ENCODE data around the gene TASP1.

Gene TASP1

DNA sequence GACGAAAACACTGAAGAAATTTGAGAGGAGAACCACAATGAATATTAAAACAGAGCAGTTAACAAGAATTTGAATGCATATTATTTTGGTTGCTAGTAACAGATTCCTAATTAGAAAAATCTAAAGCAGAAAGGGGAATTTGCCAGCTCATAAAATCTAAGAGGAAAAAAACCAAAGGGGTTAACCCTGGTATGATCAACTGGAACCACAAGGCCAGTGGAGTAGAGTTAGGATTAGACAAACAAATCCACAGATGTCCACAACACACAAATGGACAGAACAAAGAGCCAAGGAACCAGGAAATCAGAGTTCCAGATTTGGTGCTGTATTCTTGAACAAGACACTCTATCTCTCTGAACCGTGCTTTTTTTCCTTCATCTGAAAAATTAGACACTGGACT is 195.0 kb downstream of the TASP1 start:
- H3K27ac ChIP-seq (ENCODE audit: low read depth, low read length, severe bottlenecking), result no peak overlapping the region
- peaks cover 6% of the 10 kb centered on the region for H3K9me3 ChIP-seq (ENCODE audit: control insufficient read depth, low read length)
- no CpG with 5 or more reads among the region's 2 CpGs for WGBS, 2 experiments (ENCODE audit: insufficient coverage in 2 of 2)
- no peaks in the 10 kb centered on the region for H3K36me3 ChIP-seq (ENCODE audit: control insufficient read depth, insufficient read depth, low read length)
- H3K4me3 ChIP-seq (ENCODE audit: extremely low read depth, insufficient read depth, low read length, poor library complexity, severe bottlenecking), result no peak overlapping the region
- H3K4me1 ChIP-seq (ENCODE audit: control insufficient read depth, insufficient read depth, low read length, poor library complexity, severe bottlenecking), result no peaks in the 10 kb centered on the region

DNA sequence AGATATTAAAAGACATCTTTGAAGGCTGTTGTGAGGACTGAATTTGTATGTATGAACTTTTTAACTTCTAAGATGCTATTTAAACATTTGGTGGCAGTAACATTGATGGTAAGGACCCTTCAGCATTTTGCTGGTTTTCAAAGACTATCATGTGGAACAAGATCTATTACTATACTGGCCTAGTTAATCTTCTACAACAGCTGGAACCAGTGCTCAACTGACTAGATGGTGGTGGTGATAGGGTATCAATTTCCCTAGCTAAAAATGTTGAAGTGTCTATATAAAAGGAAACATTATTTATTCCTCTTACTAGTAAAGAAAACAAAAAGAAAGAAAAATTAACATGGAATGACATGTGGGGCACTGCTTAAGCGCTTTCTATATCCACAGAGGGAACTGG is 195.7 kb downstream of the TASP1 start:
- no CpG with 5 or more reads among the region's 1 CpG for WGBS, 2 experiments (ENCODE audit: insufficient coverage in 2 of 2)
- Histone ChIP-seq H3K27ac (ENCODE audit: low read depth, low read length, severe bottlenecking) (no peak overlapping the region), H3K9me3 (ENCODE audit: control insufficient read depth, low read length) (peaks cover 6% of the 10 kb centered on the region), H3K36me3 (ENCODE audit: control insufficient read depth, insufficient read depth, low read length) (no peaks in the 10 kb centered on the region), H3K4me1 (ENCODE audit: control insufficient read depth, insufficient read depth, low read length, poor library complexity, severe bottlenecking) (no peaks in the 10 kb centered on the region), H3K4me3 (ENCODE audit: extremely low read depth, insufficient read depth, low read length, poor library complexity, severe bottlenecking) (no peak overlapping the region)

DNA sequence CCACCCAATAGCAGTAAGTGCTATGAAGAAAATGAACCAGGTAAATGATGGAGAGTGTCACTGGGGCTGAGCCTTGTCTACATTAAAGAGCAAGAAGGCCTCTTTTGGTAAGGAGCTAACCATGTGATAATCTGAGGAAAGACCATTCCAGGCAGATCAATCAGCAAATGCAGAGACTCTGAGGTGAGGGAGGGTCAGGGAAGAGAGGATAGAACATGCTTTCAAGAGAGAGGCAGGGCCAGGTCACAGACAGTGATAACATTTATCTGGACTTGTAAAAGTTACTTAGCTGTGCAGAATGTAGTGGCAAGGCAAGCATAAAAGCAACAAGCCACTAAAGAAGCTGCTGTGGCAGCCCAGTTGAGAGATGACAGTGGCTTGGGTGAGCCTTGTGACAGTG is 197.3 kb downstream of the TASP1 start:
- H3K27ac ChIP-seq (ENCODE audit: low read depth, low read length, severe bottlenecking), result no peak overlapping the region
- no peaks in the 10 kb centered on the region for H3K4me1 ChIP-seq (ENCODE audit: control insufficient read depth, insufficient read depth, low read length, poor library complexity, severe bottlenecking)
- peaks cover 6% of the 10 kb centered on the region for H3K9me3 ChIP-seq (ENCODE audit: control insufficient read depth, low read length)
- H3K36me3 ChIP-seq (ENCODE audit: control insufficient read depth, insufficient read depth, low read length), result no peaks in the 10 kb centered on the region
- no peak overlapping the region for H3K4me3 ChIP-seq (ENCODE audit: extremely low read depth, insufficient read depth, low read length, poor library complexity, severe bottlenecking)

DNA sequence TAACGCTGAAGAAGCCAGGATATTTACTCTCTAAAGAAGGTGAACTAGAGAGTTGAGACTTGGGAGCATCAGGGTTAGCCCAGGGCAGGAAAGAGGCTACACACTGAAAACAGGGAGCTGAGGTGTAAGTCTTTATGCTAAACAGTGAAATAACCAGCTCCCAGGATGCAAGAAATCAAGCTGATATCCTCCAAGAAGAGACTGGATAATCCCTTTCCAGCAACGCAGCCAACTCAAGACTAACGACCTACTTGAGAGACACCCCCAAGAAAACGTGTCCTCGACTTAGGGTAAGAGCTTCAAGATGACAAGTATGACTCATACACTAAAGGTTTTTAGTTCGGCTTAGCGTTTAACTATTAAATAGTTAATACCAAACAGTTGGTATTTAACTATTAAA is 202.2 kb downstream of the TASP1 start:
- peaks cover 2% of the 10 kb centered on the region for H3K4me1 ChIP-seq (ENCODE audit: control insufficient read depth, insufficient read depth, low read length, poor library complexity, severe bottlenecking)
- H3K36me3 ChIP-seq (ENCODE audit: control insufficient read depth, insufficient read depth, low read length), result peaks cover 4% of the 10 kb centered on the region
- peaks cover 6% of the 10 kb centered on the region for H3K9me3 ChIP-seq (ENCODE audit: control insufficient read depth, low read length)
- no peak overlapping the region for H3K27ac ChIP-seq (ENCODE audit: low read depth, low read length, severe bottlenecking)
- 88 to 90% methylated on average over 3 to 5 of the region's 7 CpGs for WGBS, 2 experiments (ENCODE audit: insufficient coverage in 2 of 2)
- no peak overlapping the region for H3K4me3 ChIP-seq (ENCODE audit: extremely low read depth, insufficient read depth, low read length, poor library complexity, severe bottlenecking)

DNA sequence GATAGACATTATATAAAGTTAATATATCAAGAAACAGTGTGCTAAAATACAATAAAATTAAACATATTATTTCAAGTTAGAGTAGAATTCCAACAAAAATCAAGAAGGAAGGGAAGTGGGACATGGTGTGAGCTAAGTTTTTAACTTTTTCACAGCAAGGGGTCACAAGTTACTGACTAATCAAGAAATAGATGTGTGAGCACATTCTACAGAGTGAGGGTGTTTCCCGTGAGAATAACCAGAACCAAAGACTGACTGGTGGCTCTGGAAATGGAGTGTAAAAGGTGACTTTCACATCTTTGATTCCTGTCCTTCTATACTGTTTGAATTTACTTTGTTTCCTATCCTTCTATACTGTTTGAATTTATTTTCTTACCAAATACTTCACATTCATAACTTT is 206.6 kb downstream of the TASP1 start:
- H3K36me3 ChIP-seq (ENCODE audit: control insufficient read depth, insufficient read depth, low read length), result peaks cover 8% of the 10 kb centered on the region
- 63 to 88% methylated on average over 1 of the region's 1 CpG for WGBS, 2 experiments (ENCODE audit: insufficient coverage in 2 of 2)
- H3K27ac ChIP-seq (ENCODE audit: low read depth, low read length, severe bottlenecking), result no peak overlapping the region
- no peaks in the 10 kb centered on the region for H3K9me3 ChIP-seq (ENCODE audit: control insufficient read depth, low read length)
- H3K4me3 ChIP-seq (ENCODE audit: extremely low read depth, insufficient read depth, low read length, poor library complexity, severe bottlenecking), result no peak overlapping the region
- H3K4me1 ChIP-seq (ENCODE audit: control insufficient read depth, insufficient read depth, low read length, poor library complexity, severe bottlenecking), result peaks cover 2% of the 10 kb centered on the region

DNA sequence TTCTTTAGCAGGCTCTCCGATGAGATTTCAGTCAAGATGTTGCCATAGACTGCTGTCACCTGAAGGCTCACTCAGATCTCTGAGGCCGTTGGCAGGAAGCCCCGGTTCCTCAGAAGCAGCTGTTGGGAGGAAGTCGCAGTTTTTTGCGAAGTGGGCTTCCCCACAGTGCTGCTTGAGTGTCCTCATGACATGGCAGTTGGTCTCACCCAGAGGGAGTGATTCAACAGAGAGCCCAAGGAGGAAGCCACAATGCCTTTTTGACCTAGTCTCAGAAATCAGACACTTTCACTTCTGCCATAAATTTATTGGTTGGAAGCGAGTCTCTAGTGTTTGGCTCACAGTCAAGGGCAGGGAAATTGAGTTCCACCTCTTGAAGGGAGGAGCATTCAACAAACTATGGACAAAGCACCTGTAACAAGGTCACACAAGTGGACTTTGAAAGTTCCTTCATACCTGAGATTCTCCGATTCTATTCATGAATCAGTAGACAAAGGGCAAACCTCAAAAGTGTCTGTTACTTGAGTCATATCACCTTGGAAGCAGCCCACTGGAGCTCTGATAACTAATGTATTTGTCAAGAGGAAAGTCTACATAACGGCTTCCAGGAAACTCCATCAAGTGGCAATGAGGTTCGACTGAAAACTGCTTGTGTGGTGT is 208.3 kb downstream of the TASP1 start:
- Histone ChIP-seq H3K9me3 (ENCODE audit: control insufficient read depth, low read length) (no peaks in the 10 kb centered on the region), H3K4me1 (ENCODE audit: control insufficient read depth, insufficient read depth, low read length, poor library complexity, severe bottlenecking) (peaks cover 6% of the 10 kb centered on the region), H3K36me3 (ENCODE audit: control insufficient read depth, insufficient read depth, low read length) (peaks cover 8% of the 10 kb centered on the region), H3K27ac (ENCODE audit: low read depth, low read length, severe bottlenecking) (no peak overlapping the region), H3K4me3 (ENCODE audit: extremely low read depth, insufficient read depth, low read length, poor library complexity, severe bottlenecking) (no peak overlapping the region)
- 92 to 100% methylated on average over 8 of the region's 9 CpGs for WGBS, 2 experiments (ENCODE audit: insufficient coverage in 2 of 2)

DNA sequence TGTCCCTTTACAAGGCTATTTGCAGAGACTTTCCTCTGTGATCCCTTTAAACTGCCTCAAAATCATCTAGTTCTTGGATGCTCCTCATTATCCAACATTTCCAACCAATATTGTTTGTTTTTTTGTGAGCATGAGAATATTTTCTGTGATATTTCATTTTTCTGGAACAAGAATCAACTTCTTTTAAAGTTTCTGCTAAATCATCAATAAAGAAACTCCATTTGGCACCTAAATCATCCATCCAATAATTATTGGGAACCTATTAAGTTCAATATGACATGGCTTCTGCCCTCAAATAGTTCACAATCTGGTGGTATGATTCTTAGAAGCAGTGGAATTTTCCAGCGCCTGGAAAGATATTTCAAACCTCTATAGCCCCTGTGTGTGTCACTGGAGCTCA is 210.0 kb downstream of the TASP1 start:
- H3K36me3 ChIP-seq (ENCODE audit: control insufficient read depth, insufficient read depth, low read length), result peaks cover 8% of the 10 kb centered on the region
- no peaks in the 10 kb centered on the region for H3K9me3 ChIP-seq (ENCODE audit: control insufficient read depth, low read length)
- H3K27ac ChIP-seq (ENCODE audit: low read depth, low read length, severe bottlenecking), result no peak overlapping the region
- H3K4me1 ChIP-seq (ENCODE audit: control insufficient read depth, insufficient read depth, low read length, poor library complexity, severe bottlenecking), result peaks cover 4% of the 10 kb centered on the region
- no peak overlapping the region for H3K4me3 ChIP-seq (ENCODE audit: extremely low read depth, insufficient read depth, low read length, poor library complexity, severe bottlenecking)
- WGBS, 2 experiments (ENCODE audit: insufficient coverage in 2 of 2), result no CpG with 5 or more reads among the region's 1 CpG

DNA sequence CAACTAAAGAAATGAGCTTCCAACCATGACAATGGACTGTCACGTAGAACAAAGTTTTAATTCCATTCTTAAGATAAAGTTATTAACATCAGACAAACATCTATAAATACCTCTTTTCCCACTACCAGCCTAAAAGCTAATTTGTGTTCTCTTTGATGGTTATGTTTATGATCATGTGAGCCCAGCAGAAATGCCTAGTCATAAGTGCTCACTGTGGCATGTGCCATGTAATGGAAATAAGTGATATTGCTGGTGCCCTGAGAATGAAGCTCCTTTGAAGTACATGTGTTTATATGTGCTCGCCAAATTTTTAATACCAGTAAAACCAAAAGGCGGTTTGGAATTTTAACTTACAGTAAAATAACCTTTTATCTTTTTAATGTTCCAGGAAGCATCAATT is 211.9 kb downstream of the TASP1 start:
- no CpG with 5 or more reads among the region's 3 CpGs for WGBS, 2 experiments (ENCODE audit: insufficient coverage in 2 of 2)

DNA sequence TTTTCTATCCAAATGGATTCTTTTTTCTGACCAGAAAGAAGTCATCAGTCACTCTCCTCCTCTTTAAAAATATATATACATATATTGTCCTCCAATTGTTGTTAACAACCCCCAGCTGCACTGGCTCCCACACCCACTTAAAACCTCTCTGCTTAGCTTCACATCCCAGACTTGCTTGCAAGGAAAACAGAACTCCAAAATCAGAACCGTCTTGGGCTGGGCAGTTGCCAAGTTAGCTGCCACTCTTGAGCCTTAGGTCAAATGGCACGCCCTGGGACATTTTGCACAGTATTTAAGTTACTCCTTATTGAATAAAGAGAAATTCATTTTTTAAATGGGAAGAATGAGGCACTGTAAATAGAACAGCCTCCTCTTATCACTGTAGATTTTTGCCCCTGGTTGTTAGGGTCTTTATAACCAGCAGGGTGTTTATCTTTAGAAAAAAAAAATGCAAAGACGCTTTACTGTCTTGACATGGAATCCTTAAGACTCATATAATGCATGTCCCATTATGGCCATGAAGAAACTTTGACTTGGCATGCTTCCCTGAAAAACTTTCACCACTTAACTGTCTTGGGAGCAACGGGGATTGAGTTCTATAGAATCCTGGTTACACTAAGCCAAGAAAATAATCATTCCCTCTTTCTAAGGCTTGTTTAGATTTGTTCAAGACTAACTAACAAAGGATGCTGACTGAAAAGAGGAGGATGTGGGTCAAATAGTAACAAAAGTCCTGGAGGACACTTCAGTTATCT is 213.2 kb downstream of the TASP1 start:
- H3K27ac ChIP-seq (ENCODE audit: low read depth, low read length, severe bottlenecking), result no peak overlapping the region
- 80% methylated on average over 1 of the region's 4 CpGs; no CpG with 5 or more reads in 1 of the 2 experiments for WGBS, 2 experiments (ENCODE audit: insufficient coverage in 2 of 2)
- peaks cover 4% of the 10 kb centered on the region for H3K4me1 ChIP-seq (ENCODE audit: control insufficient read depth, insufficient read depth, low read length, poor library complexity, severe bottlenecking)
- H3K36me3 ChIP-seq (ENCODE audit: control insufficient read depth, insufficient read depth, low read length), result peaks cover 3% of the 10 kb centered on the region
- H3K4me3 ChIP-seq (ENCODE audit: extremely low read depth, insufficient read depth, low read length, poor library complexity, severe bottlenecking), result no peak overlapping the region
- no peaks in the 10 kb centered on the region for H3K9me3 ChIP-seq (ENCODE audit: control insufficient read depth, low read length)

More for the DNA sequence above, 211.9 kb downstream of the TASP1 start:
- no peak overlapping the region for H3K4me3 ChIP-seq (ENCODE audit: extremely low read depth, insufficient read depth, low read length, poor library complexity, severe bottlenecking)
- peaks cover 8% of the 10 kb centered on the region for H3K36me3 ChIP-seq (ENCODE audit: control insufficient read depth, insufficient read depth, low read length)
- H3K4me1 ChIP-seq (ENCODE audit: control insufficient read depth, insufficient read depth, low read length, poor library complexity, severe bottlenecking), result peaks cover 4% of the 10 kb centered on the region
- H3K27ac ChIP-seq (ENCODE audit: low read depth, low read length, severe bottlenecking), result no peak overlapping the region
- no peaks in the 10 kb centered on the region for H3K9me3 ChIP-seq (ENCODE audit: control insufficient read depth, low read length)

DNA sequence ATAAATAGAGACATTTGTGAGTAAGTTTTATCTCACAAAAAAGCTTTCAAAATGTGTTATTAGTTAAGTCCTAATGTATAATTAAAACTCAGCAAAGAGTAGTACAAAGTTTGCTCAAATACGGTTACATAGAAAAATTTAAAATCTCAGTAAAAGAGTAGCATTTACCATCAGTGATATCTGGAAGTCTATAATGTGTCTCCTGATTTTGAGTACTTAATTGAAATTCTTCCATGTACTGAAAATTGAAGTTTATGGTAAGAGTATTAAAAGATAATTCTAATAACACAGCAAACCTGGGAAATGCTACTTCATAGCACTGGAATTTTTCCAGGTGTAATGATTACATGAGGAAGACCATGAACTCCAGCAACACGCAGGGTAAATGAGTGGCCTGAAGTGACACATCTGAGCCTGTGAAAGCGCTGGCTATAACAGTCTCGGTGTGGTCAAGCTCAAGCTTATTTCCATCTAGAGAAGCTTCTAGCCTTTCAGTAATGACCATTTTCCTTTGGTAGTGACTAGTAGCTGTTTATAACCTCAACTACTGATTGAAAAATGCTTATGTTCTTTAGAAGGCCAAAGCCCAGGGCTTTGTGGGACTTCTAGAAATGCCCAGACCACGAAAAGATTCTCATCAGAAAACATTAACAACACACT is 214.4 kb downstream of the TASP1 start:
- Histone ChIP-seq H3K4me3 (ENCODE audit: extremely low read depth, insufficient read depth, low read length, poor library complexity, severe bottlenecking) (no peak overlapping the region), H3K36me3 (ENCODE audit: control insufficient read depth, insufficient read depth, low read length) (no peaks in the 10 kb centered on the region), H3K27ac (ENCODE audit: low read depth, low read length, severe bottlenecking) (no peak overlapping the region), H3K4me1 (ENCODE audit: control insufficient read depth, insufficient read depth, low read length, poor library complexity, severe bottlenecking) (peaks cover 4% of the 10 kb centered on the region), H3K9me3 (ENCODE audit: control insufficient read depth, low read length) (no peaks in the 10 kb centered on the region)
- WGBS, 2 experiments (ENCODE audit: insufficient coverage in 2 of 2), result 100% methylated on average over 3 of the region's 5 CpGs
